IMR-90 (cell line): ENCODE results near the gene HES1. TPM values are rescaled to one million over a fixed set of nuclear protein-coding genes. Genes with fewer than 3 reads are reported as not detected.

ENCODE experiments used
- ATAC-seq: fragments of 200-7000 bp; cut with Tn5 transposase; 2 replicates; pipeline ENCODE4 v1.9.1; 2020; ENCODE audit warnings: low read depth, mild to moderate bottlenecking, moderate library complexity
- BruUV-seq: library from RNA; stranded (reverse); fragments of 400-500 nt; replicated peaks from 2 replicates; lab custom pipeline; 2021; lab: Mats Ljungman, UMichigan
- CTCF ChIA-PET: fragments of 300-600 bp; formaldehyde crosslinking; extraction: SDS; loops from one replicate; lab custom pipeline; 2021; ENCODE audit warnings: antibody characterized with exemption; lab: Yijun Ruan, JAX
- POLR2A ChIA-PET: fragments of 300-600 bp; sonication (Branson Sonifier 250); formaldehyde crosslinking; loops from one replicate; lab custom pipeline; 2022; ENCODE audit warnings: antibody characterized with exemption; ENCODE audit not compliant: unreplicated experiment; lab: Charles Lee
- DNase-seq: peaks from one replicate; pipeline ENCODE4 v3.0.0; 2013
- H2AFZ ChIP-seq: replicated peaks from 2 replicates; pipeline ENCODE3; 2013; ENCODE audit warnings: low read length, mild to moderate bottlenecking; ENCODE audit not compliant: poor library complexity
- H2AK5ac ChIP-seq: 2 replicates; pipeline ENCODE4 v1.6.1; 2013; ENCODE audit warnings: low read depth, low read length, inconsistent platforms
- H2AK9ac ChIP-seq: replicated peaks from 2 replicates; pipeline ENCODE3; 2013; ENCODE audit warnings: mild to moderate bottlenecking, low read depth, low read length, moderate library complexity; ENCODE audit not compliant: poor library complexity
- H2BK120ac ChIP-seq: 2 replicates; pipeline ENCODE4 v1.6.1; 2013; ENCODE audit warnings: low read depth, low read length, inconsistent platforms
- H2BK15ac ChIP-seq: 3 replicates; pipeline ENCODE4 v1.6.1; 2013; ENCODE audit warnings: low read depth, low read length, inconsistent platforms
- H2BK20ac ChIP-seq: 2 replicates; pipeline ENCODE4 v1.6.1; 2013; ENCODE audit warnings: low read depth, mild to moderate bottlenecking, inconsistent platforms, low read length, moderate library complexity
- H2BK5ac ChIP-seq: 2 replicates; pipeline ENCODE4 v1.6.1; 2013; ENCODE audit warnings: mild to moderate bottlenecking, low read depth, low read length, inconsistent platforms; ENCODE audit not compliant: poor library complexity, severe bottlenecking
- H3K14ac ChIP-seq: replicated peaks from 2 replicates; pipeline ENCODE4 v1.6.1; 2013; ENCODE audit warnings: low read depth, low read length, inconsistent platforms
- H3K18ac ChIP-seq: 2 replicates; pipeline ENCODE4 v1.6.1; 2013; ENCODE audit warnings: low read depth, low read length, control low read depth
- H3K23ac ChIP-seq: 2 replicates; pipeline ENCODE4 v1.6.1; 2013; ENCODE audit warnings: low read depth, low read length, inconsistent platforms
- H3K27ac ChIP-seq: 2 replicates; pipeline ENCODE4 v1.5.1; 2013; ENCODE audit warnings: mild to moderate bottlenecking, control low read depth, low read length; ENCODE audit not compliant: insufficient read depth
- H3K27me3 ChIP-seq: 2 replicates; pipeline ENCODE4 v1.6.1; 2013; ENCODE audit warnings: low read length; ENCODE audit not compliant: control insufficient read depth, insufficient read depth
- H3K36me3 ChIP-seq: 2 replicates; pipeline ENCODE4 v1.6.1; 2013; ENCODE audit warnings: low read length, mixed read lengths; ENCODE audit not compliant: control insufficient read depth, insufficient read depth
- H3K4ac ChIP-seq: 2 replicates; pipeline ENCODE4 v1.6.1; 2013; ENCODE audit warnings: low read depth, low read length, inconsistent platforms
- H3K4me1 ChIP-seq: 2 replicates; pipeline ENCODE4 v1.6.1; 2013; ENCODE audit warnings: low read length, mixed read lengths; ENCODE audit not compliant: control insufficient read depth, insufficient read depth
- H3K4me2 ChIP-seq: 2 replicates; pipeline ENCODE4 v1.6.1; 2013; ENCODE audit warnings: low read depth, mild to moderate bottlenecking, control low read depth, low read length, moderate library complexity
- H3K4me3 ChIP-seq: 2 replicates; pipeline ENCODE4 v1.5.1; 2013; ENCODE audit warnings: low read depth, mild to moderate bottlenecking, control low read depth, low read length, moderate library complexity; ENCODE audit not compliant: insufficient read depth
- H3K56ac ChIP-seq: 2 replicates; pipeline ENCODE4 v1.6.1; 2013; ENCODE audit warnings: low read length, inconsistent platforms; ENCODE audit not compliant: insufficient read depth; ENCODE audit errors: extremely low read depth
- H3K79me1 ChIP-seq, 2 experiments: 2 replicates each; pipeline ENCODE4 v1.6.1; 2013; ENCODE audit warnings: low read length in 2 of 2, inconsistent platforms in 1 of 2, low read depth in 1 of 2
- H3K9ac ChIP-seq: 2 replicates; pipeline ENCODE4 v1.6.1; 2013; ENCODE audit warnings: low read depth, low read length, control low read depth
- H3K9me1 ChIP-seq: 2 replicates; pipeline ENCODE4 v1.6.1; 2013; ENCODE audit warnings: low read length, inconsistent platforms; ENCODE audit not compliant: insufficient read depth
- H3K9me3 ChIP-seq: 2 replicates; pipeline ENCODE4 v1.6.1; 2013; ENCODE audit warnings: low read length; ENCODE audit not compliant: control insufficient read depth, insufficient read depth
- H4K20me1 ChIP-seq: 2 replicates; pipeline ENCODE4 v1.6.1; 2013; ENCODE audit warnings: low read length, inconsistent platforms; ENCODE audit not compliant: insufficient read depth
- H4K5ac ChIP-seq: 2 replicates; pipeline ENCODE4 v1.6.1; 2013; ENCODE audit warnings: mild to moderate bottlenecking, low read depth, low read length, control low read depth
- H4K8ac ChIP-seq, 2 experiments: 2 replicates each; pipeline ENCODE4 v1.6.1; 2013; ENCODE audit warnings: low read depth in 2 of 2, low read length in 2 of 2, control low read depth in 1 of 2, inconsistent platforms in 1 of 2
- H4K91ac ChIP-seq: 2 replicates; pipeline ENCODE4 v1.6.1; 2013; ENCODE audit warnings: low read depth, low read length, inconsistent platforms; ENCODE audit not compliant: insufficient read depth
- BHLHE40 ChIP-seq: fragments of 150-350 bp; IDR thresholded peaks from 2 replicates; pipeline ENCODE4 v1.6.1; 2016; ENCODE audit warnings: mild to moderate bottlenecking, low read depth, low read length
- CEBPB ChIP-seq: IDR thresholded peaks from 2 replicates; pipeline ENCODE4 v1.6.1; 2012; ENCODE audit warnings: low read depth, low read length, improper control_type of control experiment
- CHD1 ChIP-seq: IDR thresholded peaks from 2 replicates; pipeline ENCODE4 v1.6.1; 2012; ENCODE audit warnings: low read depth, low read length, improper control_type of control experiment
- FOS ChIP-seq: fragments of 150-350 bp; IDR thresholded peaks from 2 replicates; pipeline ENCODE4 v1.6.1; 2016; ENCODE audit warnings: low read depth, low read length
- MAFK ChIP-seq: IDR thresholded peaks from 2 replicates; pipeline ENCODE4 v1.6.1; 2012; ENCODE audit warnings: low read depth, low read length, improper control_type of control experiment
- MXI1 ChIP-seq: IDR thresholded peaks from 2 replicates; pipeline ENCODE4 v1.6.1; 2012; ENCODE audit warnings: low read depth, mild to moderate bottlenecking, low read length, moderate library complexity, borderline replicate concordance
- NFE2L2 ChIP-seq: fragments of 150-350 bp; IDR thresholded peaks from 2 replicates; pipeline ENCODE4 v1.6.1; 2016; ENCODE audit warnings: low read depth, mild to moderate bottlenecking, low read length
- RCOR1 ChIP-seq: IDR thresholded peaks from 2 replicates; pipeline ENCODE4 v1.6.1; 2012; ENCODE audit warnings: mild to moderate bottlenecking, low read length, improper control_type of control experiment; ENCODE audit not compliant: insufficient replicate concordance
- RFX5 ChIP-seq: IDR thresholded peaks from 2 replicates; pipeline ENCODE4 v1.8.0; 2012; ENCODE audit warnings: low read depth, mild to moderate bottlenecking, low read length, moderate library complexity
- SMC3 ChIP-seq: fragments of 150-350 bp; IDR thresholded peaks from 2 replicates; pipeline ENCODE4 v1.6.1; 2016; ENCODE audit warnings: low read depth, mild to moderate bottlenecking, antibody characterized with exemption, low read length, moderate library complexity
- WGBS, 2 experiments: methylation state at CpG; one replicate each; pipeline versions ENCODE4 v1.1.5 to v1.1.7; 2013; ENCODE audit warnings: missing lambda C conversion rate in 2 of 2; ENCODE audit not compliant: insufficient read length in 1 of 2; ENCODE audit errors: extremely low coverage in 2 of 2; 5-methylcytosine and 5-hydroxymethylcytosine counted together
- dilution Hi-C: fragments of 300-500 bp; cut with HindIII; formaldehyde crosslinking; loops from one replicate; pipeline ENCODE4 v1.14.3; 2018; ENCODE audit warnings: low sequenced_read_pairs; ENCODE audit not compliant: unreplicated experiment
- in situ Hi-C: fragments of 300-500 bp; cut with MboI; formaldehyde crosslinking; loops from 3 replicates; pipeline ENCODE4 v1.14.3; 2019; ENCODE audit warnings: low sequenced_read_pairs, inconsistent platforms, mixed read lengths
- intact Hi-C: fragments of 100-400 bp; cut with micrococcal nuclease; formaldehyde crosslinking; loops from 2 replicates; pipeline ENCODE4 v1.10.0; 2022
- polyA plus RNA-seq, 3 experiments: library from polyadenylated mRNA; depleted of rRNA; stranded (reverse); fragments of >200 nt; gene quantifications; 2 replicates each; pipeline ENCODE4 v1.2.3, GENCODE V29; 2012; ENCODE audit warnings: low replicate concordance in 1 of 3
- total RNA-seq: library from RNA; depleted of rRNA; stranded (reverse); fragments of >200 nt; gene quantifications from 2 replicates; pipeline ENCODE4 v1.2.3, GENCODE V29; 2012
- TF ChIP-seq, protein P1 (sequence below): fragments of 150-350 bp; IDR thresholded peaks from 2 replicates; pipeline ENCODE4 v1.6.1; 2017; ENCODE audit warnings: mild to moderate bottlenecking, antibody characterized with exemption, low read length, low read depth
- TF ChIP-seq, protein P2 (sequence below): conservative IDR thresholded peaks from 2 replicates; pipeline ENCODE4 v1.5.1; 2012; ENCODE audit warnings: mild to moderate bottlenecking, low read depth, low read length, improper control_type of control experiment

The HES1 gene
- total and polyA plus RNA-seq, 2 of the 4 experiments (the other 2 are of a cell fraction): 3.6 to 6.7 TPM

DNA sequence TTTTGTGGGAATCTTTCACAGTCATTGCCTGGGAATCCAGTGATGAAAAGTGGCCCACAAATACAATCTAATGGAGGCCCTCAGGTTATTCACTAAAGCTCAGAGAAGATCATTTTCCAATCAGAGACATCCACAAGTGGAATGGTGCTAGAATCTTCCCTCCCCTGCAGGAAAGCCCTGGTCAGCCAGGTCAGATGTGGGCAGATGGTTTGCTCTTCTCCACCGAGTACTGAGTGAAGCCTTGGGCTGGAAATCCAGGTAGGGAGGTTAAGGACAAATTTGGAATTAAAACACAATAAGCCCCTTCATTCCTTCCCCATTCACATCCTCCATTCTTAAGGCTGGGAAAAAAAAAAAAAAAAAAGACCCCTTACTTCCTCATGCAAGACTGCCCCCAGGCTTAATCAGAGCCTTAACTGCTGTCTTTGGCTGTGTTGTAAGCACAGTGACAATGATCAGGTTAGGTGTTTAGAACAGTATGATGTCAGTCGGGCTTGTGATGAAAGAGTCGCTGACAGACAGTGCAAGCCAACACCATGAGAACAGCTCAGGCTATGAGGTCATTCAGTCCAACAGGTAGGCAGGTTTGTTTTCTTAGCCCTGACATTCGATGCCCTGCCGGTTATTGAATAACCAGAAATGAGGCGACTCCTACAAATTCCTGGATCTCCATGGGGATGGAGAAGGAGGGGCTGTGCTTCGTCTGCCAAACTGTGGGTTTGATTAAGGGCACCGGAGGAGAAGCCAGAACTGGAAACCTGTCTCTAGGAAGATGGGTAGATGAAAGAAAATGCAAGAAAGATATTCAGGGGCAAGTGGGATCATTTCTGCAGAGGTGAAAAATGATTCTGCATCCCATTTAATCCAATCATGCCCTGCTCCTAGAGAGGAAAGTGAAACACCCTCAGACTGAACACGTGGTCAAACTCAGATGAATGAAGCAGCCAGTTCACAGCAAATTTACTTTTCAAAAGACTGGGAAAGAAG lies 23.5 kb upstream of the HES1 start (continued):
- TF ChIP-seq, protein P1, sequence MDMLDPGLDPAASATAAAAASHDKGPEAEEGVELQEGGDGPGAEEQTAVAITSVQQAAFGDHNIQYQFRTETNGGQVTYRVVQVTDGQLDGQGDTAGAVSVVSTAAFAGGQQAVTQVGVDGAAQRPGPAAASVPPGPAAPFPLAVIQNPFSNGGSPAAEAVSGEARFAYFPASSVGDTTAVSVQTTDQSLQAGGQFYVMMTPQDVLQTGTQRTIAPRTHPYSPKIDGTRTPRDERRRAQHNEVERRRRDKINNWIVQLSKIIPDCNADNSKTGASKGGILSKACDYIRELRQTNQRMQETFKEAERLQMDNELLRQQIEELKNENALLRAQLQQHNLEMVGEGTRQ: no peak

DNA sequence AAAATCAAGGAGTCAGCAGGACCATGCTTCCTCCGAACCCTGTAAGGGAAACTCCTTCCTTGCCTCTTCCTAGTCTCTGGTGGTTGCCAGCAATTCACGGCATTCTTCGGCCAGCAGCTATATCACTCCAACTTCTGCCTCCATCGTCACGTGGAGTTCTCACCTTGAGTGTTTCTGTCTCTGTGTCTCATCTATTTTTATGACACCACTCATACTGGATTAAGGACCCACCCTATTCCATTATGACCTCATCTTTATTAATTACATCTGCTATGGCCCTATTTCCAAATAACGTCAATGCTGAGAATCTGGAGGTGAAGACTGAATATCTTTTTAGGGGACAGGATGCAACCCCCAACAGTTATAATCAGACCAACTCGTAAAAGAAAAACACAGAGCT lies 21.8 kb upstream of the HES1 start:
- in situ Hi-C loops: no loop called here
- peaks cover 42% of the 10 kb centered on the region for H3K27me3 ChIP-seq
- TF ChIP-seq CEBPB: no peak
- TF ChIP-seq, protein P1: no peak
- no peak for TF ChIP-seq SMC3
- TF ChIP-seq RCOR1: no peak
- no peak for TF ChIP-seq RFX5
- TF ChIP-seq MAFK: no peak
- TF ChIP-seq FOS: no peak
- no peak for TF ChIP-seq CHD1
- no peak for TF ChIP-seq BHLHE40
- no peak for TF ChIP-seq NFE2L2
- TF ChIP-seq, protein P2, sequence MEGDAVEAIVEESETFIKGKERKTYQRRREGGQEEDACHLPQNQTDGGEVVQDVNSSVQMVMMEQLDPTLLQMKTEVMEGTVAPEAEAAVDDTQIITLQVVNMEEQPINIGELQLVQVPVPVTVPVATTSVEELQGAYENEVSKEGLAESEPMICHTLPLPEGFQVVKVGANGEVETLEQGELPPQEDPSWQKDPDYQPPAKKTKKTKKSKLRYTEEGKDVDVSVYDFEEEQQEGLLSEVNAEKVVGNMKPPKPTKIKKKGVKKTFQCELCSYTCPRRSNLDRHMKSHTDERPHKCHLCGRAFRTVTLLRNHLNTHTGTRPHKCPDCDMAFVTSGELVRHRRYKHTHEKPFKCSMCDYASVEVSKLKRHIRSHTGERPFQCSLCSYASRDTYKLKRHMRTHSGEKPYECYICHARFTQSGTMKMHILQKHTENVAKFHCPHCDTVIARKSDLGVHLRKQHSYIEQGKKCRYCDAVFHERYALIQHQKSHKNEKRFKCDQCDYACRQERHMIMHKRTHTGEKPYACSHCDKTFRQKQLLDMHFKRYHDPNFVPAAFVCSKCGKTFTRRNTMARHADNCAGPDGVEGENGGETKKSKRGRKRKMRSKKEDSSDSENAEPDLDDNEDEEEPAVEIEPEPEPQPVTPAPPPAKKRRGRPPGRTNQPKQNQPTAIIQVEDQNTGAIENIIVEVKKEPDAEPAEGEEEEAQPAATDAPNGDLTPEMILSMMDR: no peak
- no peak for TF ChIP-seq MXI1

More for the DNA sequence above, 21.8 kb upstream of the HES1 start:
- Histone ChIP-seq H3K36me3 (no peaks in the 10 kb centered on the region), H3K14ac (no peak overlapping the region), H2AK5ac (no peak overlapping the region), H3K56ac (no peak overlapping the region), H3K9ac (no peak overlapping the region), H3K23ac (no peak overlapping the region), H3K4me3 (no peak overlapping the region), H4K5ac (no peak overlapping the region), H3K18ac (no peak overlapping the region), H2AFZ (no peak overlapping the region), H2BK20ac (no peak overlapping the region), H4K20me1 (no peaks in the 10 kb centered on the region), H3K9me3 (no peaks in the 10 kb centered on the region), H3K4ac (no peak overlapping the region), H3K27ac (no peak overlapping the region), H4K91ac (no peak overlapping the region), H4K8ac (no peak overlapping the region), H3K79me1 (no peaks in the 10 kb centered on the region), H2AK9ac (no peak overlapping the region), H2BK15ac (no peak overlapping the region), H2BK5ac (no peak overlapping the region), H2BK120ac (no peak overlapping the region), H3K4me1 (no peaks in the 10 kb centered on the region), H3K9me1 (no peaks in the 10 kb centered on the region; the same call in 1 of the 2 replicates), H3K4me2 (no peak overlapping the region)
- ATAC-seq (no peak), DNase-seq (no peak)
- intact Hi-C loops (no loop called here), dilution Hi-C loops (no loop called here)
- WGBS, 2 experiments: 100% methylated on average over 2 of the region's 7 CpGs; no CpG with 5 or more reads in 1 of the 2 experiments
- no TSS peak for BruUV-seq
- POLR2A ChIA-PET: no interaction called here
- CTCF ChIA-PET: no interaction called here
